ENCODE data around the gene TMEM63C.

Gene TMEM63C

DNA sequence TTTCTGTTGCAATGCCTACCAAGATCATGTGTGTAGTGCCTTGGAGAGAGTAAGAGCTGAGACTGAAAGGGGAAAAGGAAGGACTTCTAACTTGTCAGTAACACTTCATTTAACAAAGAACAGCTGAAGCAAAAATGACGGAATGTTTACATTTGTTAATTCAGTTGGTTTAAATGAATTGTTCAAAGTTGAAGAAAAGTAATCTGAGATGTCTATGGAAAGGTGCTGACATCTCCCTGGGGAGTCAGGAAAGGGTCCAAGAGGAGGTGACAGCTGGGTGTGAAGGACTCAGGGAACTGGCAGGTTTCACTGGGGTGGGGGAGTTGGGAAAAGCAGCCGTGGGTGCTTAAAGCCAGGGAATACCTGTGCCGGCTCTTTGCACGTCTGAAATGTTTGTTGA is 7.9 kb downstream of the TMEM63C start:
- no peaks in the 10 kb centered on the region for H3K36me3 ChIP-seq (ENCODE audit: control insufficient read depth, insufficient read depth, low read length)
- no peak overlapping the region for H3K4me3 ChIP-seq (ENCODE audit: low read length)
- no peaks in the 10 kb centered on the region for H3K27me3 ChIP-seq (ENCODE audit: control insufficient read depth, insufficient read depth, low read length)
- H3K4me1 ChIP-seq (ENCODE audit: control insufficient read depth, insufficient read depth, low read length): no peaks in the 10 kb centered on the region
- H3K27ac ChIP-seq (ENCODE audit: low read depth, low read length): no peak overlapping the region
- H3K9ac ChIP-seq (ENCODE audit: low read length): no peak overlapping the region

DNA sequence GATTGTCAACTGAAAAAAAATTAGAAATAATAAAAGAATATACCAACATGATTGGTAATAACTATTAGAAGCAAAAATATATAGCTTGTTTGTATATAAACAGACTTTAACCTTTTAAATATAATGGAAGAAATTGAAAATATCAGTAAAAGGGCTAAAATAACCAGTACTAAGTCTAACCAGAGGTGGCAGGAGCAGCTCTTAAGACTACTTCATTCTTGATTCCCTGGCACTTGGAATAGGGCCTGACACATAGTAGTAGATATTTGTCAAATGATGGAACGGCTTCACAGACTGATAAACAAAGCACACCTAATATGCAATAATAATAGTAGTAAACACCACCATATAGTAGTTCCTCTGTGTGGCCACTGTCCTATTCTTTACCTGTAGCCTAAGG is 9.4 kb downstream of the TMEM63C start:
- Histone ChIP-seq H3K4me1 (ENCODE audit: control insufficient read depth, insufficient read depth, low read length) (no peaks in the 10 kb centered on the region), H3K4me3 (ENCODE audit: low read length) (no peak overlapping the region), H3K36me3 (ENCODE audit: control insufficient read depth, insufficient read depth, low read length) (no peaks in the 10 kb centered on the region), H3K9ac (ENCODE audit: low read length) (no peak overlapping the region), H3K27me3 (ENCODE audit: control insufficient read depth, insufficient read depth, low read length) (no peaks in the 10 kb centered on the region), H3K27ac (ENCODE audit: low read depth, low read length) (no peak overlapping the region)

GRCh38 chr14:77194706-77195105 is 13.1 kb downstream of the TMEM63C start:
- Histone ChIP-seq H3K27me3 (ENCODE audit: control insufficient read depth, insufficient read depth, low read length) (no peaks in the 10 kb centered on the region), H3K27ac (ENCODE audit: low read depth, low read length) (no peak overlapping the region), H3K9ac (ENCODE audit: low read length) (no peak overlapping the region), H3K4me3 (ENCODE audit: low read length) (no peak overlapping the region), H3K4me1 (ENCODE audit: control insufficient read depth, insufficient read depth, low read length) (no peaks in the 10 kb centered on the region), H3K36me3 (ENCODE audit: control insufficient read depth, insufficient read depth, low read length) (no peaks in the 10 kb centered on the region)

GRCh38 chr14:77195766-77196165 is 14.2 kb downstream of the TMEM63C start:
- Histone ChIP-seq H3K4me3 (ENCODE audit: low read length) (no peak overlapping the region), H3K4me1 (ENCODE audit: control insufficient read depth, insufficient read depth, low read length) (no peaks in the 10 kb centered on the region), H3K36me3 (ENCODE audit: control insufficient read depth, insufficient read depth, low read length) (no peaks in the 10 kb centered on the region), H3K9ac (ENCODE audit: low read length) (no peak overlapping the region), H3K27me3 (ENCODE audit: control insufficient read depth, insufficient read depth, low read length) (no peaks in the 10 kb centered on the region), H3K27ac (ENCODE audit: low read depth, low read length) (no peak overlapping the region)

GRCh38 chr14:77197988-77198387 is 16.4 kb downstream of the TMEM63C start:
- Histone ChIP-seq H3K4me1 (ENCODE audit: control insufficient read depth, insufficient read depth, low read length) (no peaks in the 10 kb centered on the region), H3K27ac (ENCODE audit: low read depth, low read length) (no peak overlapping the region), H3K9ac (ENCODE audit: low read length) (no peak overlapping the region), H3K36me3 (ENCODE audit: control insufficient read depth, insufficient read depth, low read length) (no peaks in the 10 kb centered on the region), H3K27me3 (ENCODE audit: control insufficient read depth, insufficient read depth, low read length) (peaks cover 3% of the 10 kb centered on the region), H3K4me3 (ENCODE audit: low read length) (no peak overlapping the region)

GRCh38 chr14:77198561-77198960 is 17.0 kb downstream of the TMEM63C start:
- Histone ChIP-seq H3K4me3 (ENCODE audit: low read length) (no peak overlapping the region), H3K36me3 (ENCODE audit: control insufficient read depth, insufficient read depth, low read length) (no peaks in the 10 kb centered on the region), H3K9ac (ENCODE audit: low read length) (no peak overlapping the region), H3K4me1 (ENCODE audit: control insufficient read depth, insufficient read depth, low read length) (no peaks in the 10 kb centered on the region), H3K27ac (ENCODE audit: low read depth, low read length) (no peak overlapping the region), H3K27me3 (ENCODE audit: control insufficient read depth, insufficient read depth, low read length) (peaks cover 3% of the 10 kb centered on the region)

DNA sequence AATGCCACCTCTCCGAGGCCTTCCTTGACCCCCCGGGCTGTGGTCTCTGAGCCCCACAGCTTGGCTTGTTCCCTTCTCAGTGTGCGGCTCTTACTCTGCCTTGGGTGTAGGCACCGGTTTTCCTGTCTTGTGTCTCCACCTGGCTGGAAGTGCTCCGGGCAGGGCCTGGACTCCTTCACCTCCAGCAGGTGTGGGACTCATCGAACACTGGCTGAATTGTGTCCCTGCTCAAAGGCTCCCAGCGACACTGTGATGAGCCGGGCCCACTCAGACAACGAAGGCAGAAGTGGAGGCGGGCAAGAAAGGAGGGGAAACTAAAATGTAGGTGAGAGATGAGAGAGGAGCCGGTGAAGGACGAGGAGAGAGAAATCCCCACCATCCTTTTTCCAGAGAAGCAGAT is 18.0 kb downstream of the TMEM63C start:
- Histone ChIP-seq H3K36me3 (ENCODE audit: control insufficient read depth, insufficient read depth, low read length) (no peaks in the 10 kb centered on the region), H3K27ac (ENCODE audit: low read depth, low read length) (no peak overlapping the region)

GRCh38 chr14:77200406-77200985 is 18.9 kb downstream of the TMEM63C start:
- H3K27ac ChIP-seq (ENCODE audit: low read depth, low read length): no peak overlapping the region
- H3K4me3 ChIP-seq (ENCODE audit: low read length): no peak overlapping the region
- H3K4me1 ChIP-seq (ENCODE audit: control insufficient read depth, insufficient read depth, low read length): no peaks in the 10 kb centered on the region
- no peak overlapping the region for H3K9ac ChIP-seq (ENCODE audit: low read length)
- H3K36me3 ChIP-seq (ENCODE audit: control insufficient read depth, insufficient read depth, low read length): no peaks in the 10 kb centered on the region
- H3K27me3 ChIP-seq (ENCODE audit: control insufficient read depth, insufficient read depth, low read length): peaks cover 3% of the 10 kb centered on the region

More for the DNA sequence above, 18.0 kb downstream of the TMEM63C start:
- Histone ChIP-seq H3K4me1 (ENCODE audit: control insufficient read depth, insufficient read depth, low read length) (no peaks in the 10 kb centered on the region), H3K27me3 (ENCODE audit: control insufficient read depth, insufficient read depth, low read length) (peaks cover 3% of the 10 kb centered on the region), H3K4me3 (ENCODE audit: low read length) (no peak overlapping the region), H3K9ac (ENCODE audit: low read length) (no peak overlapping the region)

GRCh38 chr14:77201696-77202095 is 20.1 kb downstream of the TMEM63C start:
- Histone ChIP-seq H3K4me1 (ENCODE audit: control insufficient read depth, insufficient read depth, low read length) (no peaks in the 10 kb centered on the region), H3K27ac (ENCODE audit: low read depth, low read length) (no peak overlapping the region), H3K4me3 (ENCODE audit: low read length) (no peak overlapping the region), H3K9ac (ENCODE audit: low read length) (no peak overlapping the region), H3K36me3 (ENCODE audit: control insufficient read depth, insufficient read depth, low read length) (no peaks in the 10 kb centered on the region), H3K27me3 (ENCODE audit: control insufficient read depth, insufficient read depth, low read length) (peaks cover 3% of the 10 kb centered on the region)

DNA sequence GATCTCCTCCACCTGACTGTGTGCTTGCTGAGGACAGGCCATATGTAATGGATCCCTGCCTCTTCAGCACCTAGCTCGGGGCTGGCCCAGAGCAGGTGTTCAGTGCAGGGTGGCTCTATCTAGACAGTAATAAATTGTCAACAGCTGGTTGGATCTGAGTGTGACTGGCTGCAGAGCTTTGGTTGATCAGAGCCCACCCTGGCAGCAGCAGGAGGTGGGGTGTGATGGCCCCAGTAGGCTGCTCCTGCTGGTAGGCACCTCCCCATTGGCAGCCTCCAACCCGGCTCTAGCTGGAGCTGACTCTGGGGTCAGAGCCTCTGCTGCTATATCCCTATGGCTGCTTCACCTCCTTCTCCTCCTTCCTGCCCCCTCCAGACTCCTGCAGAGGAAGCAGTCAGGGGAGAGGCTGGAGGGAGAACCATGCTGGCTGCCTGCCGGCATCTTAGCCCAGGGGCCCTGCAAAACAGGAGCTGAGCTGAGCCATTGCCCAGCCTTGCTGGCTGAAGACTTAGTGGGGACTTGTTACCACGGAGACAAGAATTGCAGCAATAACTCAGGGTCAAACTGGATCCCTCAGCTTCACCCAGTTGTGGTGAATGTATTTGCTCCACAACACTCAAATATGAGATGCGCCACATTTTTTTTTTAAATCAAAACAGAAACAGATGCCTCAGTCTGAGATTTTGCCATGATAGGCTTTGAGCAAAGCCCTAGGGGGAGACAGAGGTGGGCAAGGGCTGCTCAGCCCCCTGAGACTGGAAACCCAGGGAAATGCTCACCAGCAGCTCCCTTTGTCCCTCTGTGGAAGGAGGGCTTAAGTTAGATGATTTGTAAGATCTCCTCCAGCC is 22.2 kb downstream of the TMEM63C start:
- H3K27me3 ChIP-seq (ENCODE audit: control insufficient read depth, insufficient read depth, low read length): peaks cover 3% of the 10 kb centered on the region

GRCh38 chr14:77204459-77204771 is 22.8 kb downstream of the TMEM63C start:
- Histone ChIP-seq H3K9ac (ENCODE audit: low read length) (no peak overlapping the region), H3K4me3 (ENCODE audit: low read length) (no peak overlapping the region), H3K27ac (ENCODE audit: low read depth, low read length) (no peak overlapping the region), H3K27me3 (ENCODE audit: control insufficient read depth, insufficient read depth, low read length) (peaks cover 3% of the 10 kb centered on the region), H3K4me1 (ENCODE audit: control insufficient read depth, insufficient read depth, low read length) (no peaks in the 10 kb centered on the region), H3K36me3 (ENCODE audit: control insufficient read depth, insufficient read depth, low read length) (no peaks in the 10 kb centered on the region)

More for the DNA sequence above, 22.2 kb downstream of the TMEM63C start:
- no peaks in the 10 kb centered on the region for H3K4me1 ChIP-seq (ENCODE audit: control insufficient read depth, insufficient read depth, low read length)
- H3K4me3 ChIP-seq (ENCODE audit: low read length): no peak overlapping the region
- no peak overlapping the region for H3K9ac ChIP-seq (ENCODE audit: low read length)
- no peaks in the 10 kb centered on the region for H3K36me3 ChIP-seq (ENCODE audit: control insufficient read depth, insufficient read depth, low read length)
- no peak overlapping the region for H3K27ac ChIP-seq (ENCODE audit: low read depth, low read length)

DNA sequence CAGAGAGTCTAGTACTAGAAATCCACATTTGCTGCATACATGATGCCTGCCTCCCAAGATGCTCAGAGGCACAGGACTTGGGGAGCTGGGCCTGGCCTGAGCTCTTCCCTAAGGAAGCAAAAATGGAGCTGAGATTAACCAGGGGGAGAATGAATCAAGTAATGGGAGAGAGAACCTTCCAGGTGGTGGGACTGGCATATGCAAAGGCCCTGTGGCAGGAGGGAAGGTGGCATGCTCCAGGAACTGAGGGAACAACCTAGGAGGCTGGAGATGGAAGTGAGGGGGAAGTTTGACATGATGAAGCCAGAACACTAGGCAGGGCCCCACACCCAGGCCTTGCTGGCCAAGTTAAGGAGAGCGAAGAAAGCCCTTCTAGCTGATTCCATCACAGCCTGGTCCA is 23.3 kb downstream of the TMEM63C start:
- no peaks in the 10 kb centered on the region for H3K36me3 ChIP-seq (ENCODE audit: control insufficient read depth, insufficient read depth, low read length)
- peaks cover 3% of the 10 kb centered on the region for H3K27me3 ChIP-seq (ENCODE audit: control insufficient read depth, insufficient read depth, low read length)

GRCh38 chr14:77205566-77205965 is 24.0 kb downstream of the TMEM63C start:
- no peaks in the 10 kb centered on the region for H3K4me1 ChIP-seq (ENCODE audit: control insufficient read depth, insufficient read depth, low read length)
- H3K4me3 ChIP-seq (ENCODE audit: low read length): no peak overlapping the region
- H3K27me3 ChIP-seq (ENCODE audit: control insufficient read depth, insufficient read depth, low read length): peaks cover 3% of the 10 kb centered on the region
- no peak overlapping the region for H3K27ac ChIP-seq (ENCODE audit: low read depth, low read length)
- H3K36me3 ChIP-seq (ENCODE audit: control insufficient read depth, insufficient read depth, low read length): no peaks in the 10 kb centered on the region
- no peak overlapping the region for H3K9ac ChIP-seq (ENCODE audit: low read length)

More for the DNA sequence above, 23.3 kb downstream of the TMEM63C start:
- no peaks in the 10 kb centered on the region for H3K4me1 ChIP-seq (ENCODE audit: control insufficient read depth, insufficient read depth, low read length)
- no peak overlapping the region for H3K9ac ChIP-seq (ENCODE audit: low read length)
- no peak overlapping the region for H3K4me3 ChIP-seq (ENCODE audit: low read length)
- H3K27ac ChIP-seq (ENCODE audit: low read depth, low read length): no peak overlapping the region
